GM18520 (cell line): ENCODE results near the gene ARHGEF7.
"Not testable (repeated sequence)": the region's sequence is repeated elsewhere in the genome, so short reads cannot be mapped to it uniquely, and the experiment has no call there.

Experiments
- ATAC-seq: cut with Tn5 transposase; IDR thresholded peaks from one replicate; pipeline ENCODE4 v1.9.1; 2021; ENCODE audit not compliant: unreplicated experiment

ARHGEF7 gene

GRCh38 chr13:111249637-111250360, 134.7 kb downstream of the ARHGEF7 start:
- no peak for ATAC-seq

- no peak for ATAC-seq
Measured at GRCh38 chr13:111251646-111252445, 136.7 kb downstream of the ARHGEF7 start.

GRCh38 chr13:111252446-111253364, 137.6 kb downstream of the ARHGEF7 start:
- no peak for ATAC-seq

- no peak for ATAC-seq
Measured at GRCh38 chr13:111253365-111253872, 138.3 kb downstream of the ARHGEF7 start.

GRCh38 chr13:111255228-111255790, 140.2 kb downstream of the ARHGEF7 start:
- ATAC-seq, result no peak

- no peak for ATAC-seq
Measured at GRCh38 chr13:111256458-111256857, 141.3 kb downstream of the ARHGEF7 start.

- no peak for ATAC-seq
Measured at GRCh38 chr13:111256946-111257345, 141.8 kb downstream of the ARHGEF7 start.

GRCh38 chr13:111257899-111258298, 142.8 kb downstream of the ARHGEF7 start:
- ATAC-seq, result not testable (repeated sequence)

GRCh38 chr13:111258637-111259036, 143.5 kb downstream of the ARHGEF7 start:
- ATAC-seq, result no peak

GRCh38 chr13:111259058-111259457, 143.9 kb downstream of the ARHGEF7 start:
- no peak for ATAC-seq

GRCh38 chr13:111261326-111261725, 146.2 kb downstream of the ARHGEF7 start:
- ATAC-seq, result no peak

GRCh38 chr13:111262281-111262680, 147.2 kb downstream of the ARHGEF7 start:
- ATAC-seq, result no peak

GRCh38 chr13:111262715-111263114, 147.6 kb downstream of the ARHGEF7 start:
- ATAC-seq, result no peak

- no peak for ATAC-seq
Measured at GRCh38 chr13:111263566-111263965, 148.5 kb downstream of the ARHGEF7 start.

- no peak for ATAC-seq
Measured at GRCh38 chr13:111265006-111265700, 150.0 kb downstream of the ARHGEF7 start.

GRCh38 chr13:111265701-111266035, 150.6 kb downstream of the ARHGEF7 start:
- ATAC-seq, result no peak

- no peak for ATAC-seq
Measured at GRCh38 chr13:111267205-111267604, 152.1 kb downstream of the ARHGEF7 start.

GRCh38 chr13:111267784-111268183, 152.7 kb downstream of the ARHGEF7 start:
- ATAC-seq, result no peak

- ATAC-seq, result no peak
Measured at GRCh38 chr13:111269508-111269907, 154.4 kb downstream of the ARHGEF7 start.

GRCh38 chr13:111270126-111270525, 155.0 kb downstream of the ARHGEF7 start:
- no peak for ATAC-seq
